GM12875 (cell line): ENCODE data around the gene TSSC4.
"Not testable (repeated sequence)": the region's sequence is repeated elsewhere in the genome, so short reads cannot be mapped to it uniquely, and the experiment has no call there.

Source experiments
- H3K4me3 ChIP-seq: one replicate; pipeline ENCODE4 v1.5.1; 2011; ENCODE audit warnings: low read depth, low read length, control low read depth
- CTCF ChIP-seq: IDR thresholded peaks from 2 replicates; pipeline ENCODE4 v1.5.1; 2011; ENCODE audit warnings: low read depth, mild to moderate bottlenecking, control low read depth, inconsistent platforms, low read length, moderate library complexity, borderline replicate concordance; ENCODE audit not compliant: insufficient read depth

The TSSC4 gene

DNA sequence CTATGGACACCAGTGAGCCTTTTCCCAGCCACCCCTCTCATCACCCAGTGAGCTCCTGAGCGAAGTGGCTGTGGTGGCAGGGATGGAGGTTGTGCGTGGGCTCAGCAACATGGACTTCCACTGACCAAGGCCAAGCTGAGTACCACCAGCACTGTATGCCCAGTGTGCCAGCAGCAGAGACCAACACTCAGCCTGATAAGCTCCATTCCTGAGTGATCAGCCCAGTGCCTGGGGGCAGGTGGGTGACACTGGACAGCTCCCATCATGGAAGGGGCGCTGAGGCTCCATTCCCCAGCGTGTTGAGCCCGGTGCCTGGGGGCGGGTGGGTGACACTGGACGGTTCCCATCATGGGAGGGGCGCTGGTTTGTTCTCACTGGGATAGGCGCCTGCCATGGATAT, 41.0 kb upstream of the TSSC4 start:
- TF ChIP-seq CTCF, result no peak
- no peak overlapping the region for H3K4me3 ChIP-seq

- no peak overlapping the region for H3K4me3 ChIP-seq
- TF ChIP-seq CTCF, result no peak
These were observed 40.4 kb upstream of the TSSC4 start for GRCh38 chr11:2360081-2360642.

- TF ChIP-seq CTCF, result no peak
- H3K4me3 ChIP-seq, result no peak overlapping the region
These were observed 39.0 kb upstream of the TSSC4 start for GRCh38 chr11:2361565-2361964.

- no peak for TF ChIP-seq CTCF
These were observed 38.1 kb upstream of the TSSC4 start for GRCh38 chr11:2362414-2362813.

DNA sequence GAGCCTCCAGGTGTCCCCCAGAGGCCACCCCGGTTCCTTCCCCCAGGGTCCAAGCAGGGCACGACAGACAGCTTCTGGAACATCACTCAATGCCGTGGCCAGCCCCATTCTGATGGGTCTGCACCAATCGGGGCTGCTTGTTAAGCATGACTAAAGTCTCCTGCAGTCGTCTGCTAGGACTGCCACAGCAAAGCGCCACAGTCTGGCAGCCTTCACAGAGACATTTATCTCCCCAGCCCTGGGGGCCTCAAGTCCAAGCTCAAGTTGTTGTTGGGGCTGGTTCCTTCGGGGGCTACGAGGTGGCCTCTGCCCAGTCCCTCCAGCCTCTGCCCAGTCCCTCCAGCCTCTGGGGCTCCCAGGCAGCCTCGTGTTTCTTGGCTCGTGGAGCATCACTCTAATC, 37.4 kb upstream of the TSSC4 start:
- H3K4me3 ChIP-seq, result no peak overlapping the region
- TF ChIP-seq CTCF, result no peak

More at GRCh38 chr11:2362414-2362813, 38.1 kb upstream of the TSSC4 start:
- no peak overlapping the region for H3K4me3 ChIP-seq

- TF ChIP-seq CTCF, result no peak
- H3K4me3 ChIP-seq, result no peak overlapping the region
These were observed 36.8 kb upstream of the TSSC4 start for GRCh38 chr11:2363577-2364370.

DNA sequence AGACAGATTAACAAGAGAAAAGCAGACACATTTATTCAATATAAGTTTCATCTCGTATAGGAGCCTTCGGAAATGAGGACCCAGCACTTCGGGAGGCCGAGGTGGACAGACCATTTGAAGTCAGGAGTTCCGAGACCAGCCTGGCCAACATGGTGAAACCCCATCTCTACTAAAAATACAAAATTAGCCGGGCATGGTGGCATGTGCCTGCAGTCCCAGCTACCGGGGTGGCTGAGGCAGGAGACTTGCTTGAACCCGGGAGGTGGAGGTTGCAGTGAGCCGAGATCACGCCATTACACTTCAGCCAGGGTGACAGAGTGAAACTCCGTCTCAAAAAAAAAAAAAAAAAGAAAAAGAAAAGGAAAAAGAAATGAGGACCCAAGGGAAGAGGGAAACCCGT, 36.2 kb upstream of the TSSC4 start:
- H3K4me3 ChIP-seq, result not testable (repeated sequence)
